HG03354 (cell line): ENCODE measurements around the gene UBXN10.

ENCODE experiments used
- ATAC-seq: cut with Tn5 transposase; IDR thresholded peaks from one replicate; pipeline ENCODE4 v1.9.1; 2021; ENCODE audit warnings: mild to moderate bottlenecking; ENCODE audit not compliant: unreplicated experiment, poor library complexity, severe bottlenecking

UBXN10 gene

DNA sequence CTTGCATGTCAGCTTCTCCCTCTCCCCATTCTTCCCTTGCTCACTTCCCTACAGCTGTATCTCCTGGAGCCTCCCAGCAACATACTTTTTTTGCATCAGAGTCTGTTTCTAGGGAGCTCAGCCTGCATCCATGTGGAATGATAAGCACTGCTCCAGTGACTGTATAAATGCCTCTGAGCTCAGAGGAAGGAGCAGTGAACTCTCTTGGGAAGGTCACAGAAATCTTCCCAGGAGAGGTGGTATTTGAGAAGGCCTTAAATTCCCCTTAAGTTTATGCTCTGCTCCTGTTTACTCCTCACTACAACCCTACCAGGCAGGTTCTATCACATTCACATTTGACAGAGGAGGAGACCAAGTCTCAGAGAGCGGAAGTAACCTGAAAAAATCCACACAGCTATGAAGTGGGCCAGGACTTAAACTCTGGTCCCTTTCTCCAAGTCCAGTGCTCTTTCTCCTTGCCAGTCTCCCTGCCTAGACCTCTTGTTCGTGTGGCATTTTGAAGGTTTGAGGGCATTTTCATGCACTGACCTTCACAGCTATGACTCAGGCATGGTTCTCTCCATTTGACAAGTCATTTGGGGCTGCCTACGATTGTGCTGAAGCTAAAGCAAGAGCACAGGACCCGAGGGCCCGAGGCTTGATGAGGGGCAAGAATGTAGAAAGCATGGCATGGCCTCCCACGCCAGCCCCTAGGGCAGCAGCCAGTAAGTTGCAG is 5.6 kb upstream of the UBXN10 start:
- ATAC-seq, result no peak

DNA sequence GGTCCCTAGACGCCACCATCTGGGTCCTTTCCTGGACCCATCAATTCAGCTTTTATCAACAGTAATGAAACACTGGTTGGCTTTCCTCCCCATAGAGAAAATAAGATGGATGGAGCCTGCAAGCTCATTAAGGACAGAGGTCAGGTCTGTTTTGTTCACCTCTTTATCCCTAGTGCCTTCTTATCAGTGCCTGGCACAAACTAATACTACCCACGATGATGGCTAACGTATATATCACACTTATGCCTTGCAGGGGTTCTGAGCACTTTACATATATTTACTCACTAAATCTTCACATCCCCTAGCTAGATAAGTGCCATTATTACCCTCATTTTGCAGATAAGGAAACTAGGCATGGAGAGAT is 5.1 kb upstream of the UBXN10 start:
- no peak for ATAC-seq

DNA sequence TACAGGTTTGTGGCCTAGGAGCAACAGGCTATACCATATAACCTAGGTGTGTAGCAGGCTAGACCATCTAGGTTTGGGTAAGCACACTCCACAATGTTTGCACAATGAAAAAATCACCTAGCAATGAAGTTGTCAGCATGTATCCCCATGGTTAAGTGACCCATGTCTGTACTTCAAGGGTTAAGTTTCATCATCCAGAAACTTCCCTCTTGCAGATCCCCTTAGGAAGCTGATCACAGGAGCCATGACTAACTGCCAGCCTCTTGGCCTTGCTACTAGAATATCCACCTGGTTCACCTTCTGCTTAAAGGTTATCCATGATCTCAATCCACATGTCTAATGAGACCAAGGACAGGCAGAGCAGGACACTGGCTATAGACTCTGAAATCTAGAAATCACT is 3.5 kb upstream of the UBXN10 start:
- no peak for ATAC-seq

DNA sequence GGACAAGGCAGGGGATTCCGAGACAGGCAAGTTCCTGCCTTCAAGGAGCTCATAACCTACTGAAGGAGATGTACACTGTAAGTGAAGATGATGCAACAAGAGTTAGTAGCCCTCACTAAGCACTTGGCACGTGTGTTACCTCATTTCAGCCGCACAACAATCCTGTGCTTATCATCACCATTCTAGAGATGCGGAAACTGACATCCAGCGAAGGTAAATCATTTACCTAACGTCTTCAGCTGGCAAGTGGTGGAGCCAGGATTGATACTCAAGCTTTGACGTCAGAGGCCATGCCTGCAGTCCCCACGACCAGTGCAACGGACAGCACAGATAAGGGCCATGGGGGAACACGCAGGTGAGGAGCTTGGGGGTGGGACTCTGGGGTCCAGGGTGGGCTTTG is 2.9 kb upstream of the UBXN10 start:
- no peak for ATAC-seq

DNA sequence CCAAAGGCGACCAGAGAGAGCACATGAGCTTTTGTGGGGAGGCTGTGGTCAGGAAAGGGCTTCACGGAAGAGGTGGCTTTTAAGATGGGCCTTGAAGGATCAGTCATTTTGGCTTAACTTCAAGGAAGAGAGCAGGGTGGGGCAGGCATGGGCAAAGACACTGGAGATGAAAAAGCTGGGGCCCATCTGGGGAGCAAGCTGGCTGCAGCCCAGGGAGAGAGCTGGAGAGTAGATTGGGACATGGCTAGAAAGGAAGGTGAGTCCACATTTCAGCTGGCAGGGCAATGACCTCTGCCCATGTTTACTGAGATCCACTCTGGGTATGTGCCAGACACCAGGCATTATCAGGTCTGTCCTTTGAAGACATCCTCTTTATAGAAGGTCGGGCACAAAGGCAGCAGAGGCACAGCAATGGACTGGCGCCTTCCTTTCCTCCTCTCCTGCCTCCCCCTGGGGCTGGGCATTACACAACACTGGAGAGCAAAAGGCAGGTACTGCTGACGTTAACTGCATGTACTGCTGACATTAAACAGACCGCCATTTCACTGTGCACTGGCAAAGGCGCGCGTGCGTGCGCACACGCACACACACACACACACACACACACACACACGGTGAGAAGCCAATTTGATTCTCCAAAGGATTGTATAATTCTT is 2.2 kb upstream of the UBXN10 start:
- ATAC-seq, result no peak

DNA sequence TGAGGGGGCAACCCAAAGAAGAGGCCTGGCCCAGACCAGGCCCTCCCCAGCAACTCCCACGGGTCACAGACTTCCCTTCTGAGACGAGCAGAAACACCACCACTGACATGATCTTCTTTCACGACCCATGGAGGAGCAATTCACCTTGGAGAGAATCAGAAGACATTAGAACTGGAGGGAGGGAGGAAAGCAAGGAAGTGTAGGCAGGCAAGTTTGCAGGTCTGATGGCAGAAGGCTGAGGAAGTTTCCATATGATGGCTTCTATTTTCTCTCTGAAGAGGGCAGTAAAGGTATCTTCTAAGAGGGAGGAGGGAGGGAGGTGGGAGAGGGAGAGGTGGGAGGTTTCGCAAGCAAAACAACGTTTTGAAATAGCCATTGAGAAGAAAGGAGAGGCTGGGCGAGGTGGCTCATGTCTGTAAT is 1.4 kb upstream of the UBXN10 start:
- no peak for ATAC-seq

DNA sequence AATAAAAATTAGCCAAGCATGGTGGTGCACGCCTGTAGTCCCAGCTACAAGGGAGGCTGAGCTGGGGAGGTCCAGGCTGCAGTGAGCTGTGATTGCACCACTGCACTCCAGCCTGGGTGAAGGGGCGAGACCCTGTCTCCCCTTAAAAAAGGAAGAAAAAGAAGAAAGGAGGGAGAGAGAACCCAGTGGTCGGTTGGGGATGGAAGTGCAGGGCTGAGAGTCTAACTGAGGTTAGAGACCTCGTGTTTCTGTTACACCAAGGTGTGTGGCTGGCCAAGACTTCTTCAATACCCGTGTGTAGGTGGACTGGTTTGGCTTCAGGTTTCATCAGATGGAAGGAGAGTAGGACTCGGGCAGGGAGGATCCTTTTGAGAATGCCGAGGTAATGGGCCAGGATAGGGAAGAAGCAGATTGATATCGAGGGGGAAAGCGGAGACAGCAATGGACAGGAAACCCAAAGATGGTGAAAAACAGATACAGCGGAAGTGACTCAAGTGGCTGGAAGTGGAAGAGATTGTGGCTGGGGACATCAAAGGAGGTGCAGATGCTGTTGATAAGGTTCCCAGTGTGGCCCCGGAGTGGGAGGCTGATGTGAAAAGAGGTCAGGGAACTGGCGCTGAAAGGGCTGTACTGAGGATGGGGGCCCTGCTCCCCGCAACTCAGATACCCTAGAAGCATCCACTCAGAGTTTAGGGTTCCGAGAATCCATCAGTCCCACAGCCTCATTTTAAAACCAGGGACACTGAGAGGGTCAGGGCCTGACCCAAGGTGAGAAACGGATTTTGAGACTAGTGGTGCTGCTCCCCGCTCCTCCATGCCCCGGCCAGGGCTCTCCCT is 681 bp upstream of the UBXN10 start:
- ATAC-seq, result no peak

DNA sequence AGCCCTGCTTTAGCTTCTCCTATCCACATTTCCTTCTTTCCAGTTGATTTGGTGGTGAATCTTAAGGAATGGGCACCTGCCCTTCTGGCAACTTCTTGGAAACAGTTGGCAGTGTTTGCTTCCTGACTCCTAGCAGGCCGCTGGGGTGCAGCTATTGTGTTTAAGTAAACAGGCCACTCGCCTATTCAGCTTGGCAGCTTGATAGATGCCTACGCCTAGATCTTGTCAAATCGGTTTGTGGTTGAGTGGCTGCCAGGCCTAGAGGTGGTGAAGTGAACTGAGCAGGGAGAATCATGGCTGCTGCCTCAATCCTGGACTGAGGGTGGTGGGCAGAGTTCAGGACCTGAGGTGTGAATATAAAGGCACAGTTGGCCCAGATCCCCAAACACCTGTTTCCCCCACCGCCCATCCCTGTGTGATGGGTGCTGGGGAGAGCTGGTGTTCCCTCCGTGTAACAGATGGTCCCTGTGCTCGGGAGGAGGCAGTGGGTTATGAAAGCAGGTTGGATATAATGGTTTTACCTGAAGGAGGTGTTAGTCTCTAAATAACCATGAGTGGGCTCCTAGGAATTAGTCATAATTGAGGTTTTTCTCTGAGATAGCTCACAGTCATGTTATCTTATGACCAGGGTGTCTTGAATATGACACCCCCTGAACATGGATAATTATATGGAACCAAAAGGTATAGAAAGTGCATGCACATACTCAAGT is 1.4 kb downstream of the UBXN10 start:
- ATAC-seq, result no peak

DNA sequence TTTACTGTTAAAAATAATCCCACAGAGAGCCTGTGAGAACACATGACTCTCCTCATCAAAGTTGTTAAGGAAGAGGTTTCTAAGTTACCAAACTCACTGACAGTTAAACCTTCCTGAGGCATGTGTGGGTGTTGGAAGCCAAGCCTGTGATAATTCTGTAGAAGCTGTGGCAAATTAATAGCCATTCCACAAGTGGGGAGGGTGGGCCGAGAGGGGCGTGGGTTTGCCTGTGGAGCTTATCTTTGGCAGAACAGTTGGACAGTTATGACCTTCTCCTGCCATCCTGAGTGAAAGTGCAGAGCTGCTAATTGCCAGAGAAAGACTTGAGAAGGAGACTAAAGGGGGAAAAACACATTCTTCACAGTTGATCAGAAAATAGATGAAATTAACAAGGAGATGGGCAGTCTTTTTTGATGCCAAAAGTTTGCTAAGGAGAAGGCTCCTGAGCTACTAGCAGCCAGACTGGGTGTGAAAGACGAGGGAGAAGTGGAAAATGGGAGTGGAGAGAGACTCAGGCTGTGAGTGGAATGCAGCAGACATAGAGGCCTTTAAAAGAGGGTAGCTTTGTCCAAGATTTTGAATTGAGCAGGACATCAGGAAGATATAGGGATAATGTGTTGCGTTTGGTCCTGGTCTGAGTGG is 2.0 kb downstream of the UBXN10 start:
- no peak for ATAC-seq

DNA sequence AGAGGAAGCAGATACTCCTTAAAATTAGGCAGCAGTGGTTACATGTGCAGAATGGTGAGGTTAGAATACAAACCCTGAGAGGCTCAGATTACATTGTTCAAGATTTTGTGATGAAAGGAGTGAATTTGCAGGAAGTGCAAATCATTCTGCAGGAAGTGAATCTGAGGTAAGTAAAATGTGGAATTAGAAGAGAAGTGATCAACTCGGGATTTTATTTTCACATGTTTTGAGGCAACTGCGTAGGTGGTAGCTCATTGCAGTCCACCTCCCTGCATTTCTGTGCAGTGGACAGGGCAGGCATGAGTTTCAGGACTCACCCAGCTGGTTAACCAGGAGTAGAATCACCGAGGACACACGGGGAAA is 2.5 kb downstream of the UBXN10 start:
- no peak for ATAC-seq

DNA sequence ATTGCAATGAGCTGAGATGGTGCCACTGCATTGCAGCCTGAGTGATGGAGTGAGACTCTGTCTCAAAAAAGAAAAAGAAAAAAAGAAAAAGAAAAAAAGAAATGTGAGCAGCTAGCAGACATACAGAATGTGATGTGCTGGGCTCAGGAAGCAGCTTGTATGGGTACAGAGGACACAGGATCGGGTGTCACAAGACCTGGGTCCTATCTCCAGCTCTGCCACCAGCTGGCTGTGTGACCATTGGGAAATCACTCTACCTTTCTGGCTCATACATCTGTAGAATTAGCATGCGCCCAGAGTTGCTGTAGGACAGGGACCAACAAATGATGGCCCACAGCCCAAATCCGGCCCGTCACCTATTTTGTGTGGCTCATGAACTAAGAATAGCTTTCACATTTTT is 3.8 kb downstream of the UBXN10 start:
- ATAC-seq, result no peak

DNA sequence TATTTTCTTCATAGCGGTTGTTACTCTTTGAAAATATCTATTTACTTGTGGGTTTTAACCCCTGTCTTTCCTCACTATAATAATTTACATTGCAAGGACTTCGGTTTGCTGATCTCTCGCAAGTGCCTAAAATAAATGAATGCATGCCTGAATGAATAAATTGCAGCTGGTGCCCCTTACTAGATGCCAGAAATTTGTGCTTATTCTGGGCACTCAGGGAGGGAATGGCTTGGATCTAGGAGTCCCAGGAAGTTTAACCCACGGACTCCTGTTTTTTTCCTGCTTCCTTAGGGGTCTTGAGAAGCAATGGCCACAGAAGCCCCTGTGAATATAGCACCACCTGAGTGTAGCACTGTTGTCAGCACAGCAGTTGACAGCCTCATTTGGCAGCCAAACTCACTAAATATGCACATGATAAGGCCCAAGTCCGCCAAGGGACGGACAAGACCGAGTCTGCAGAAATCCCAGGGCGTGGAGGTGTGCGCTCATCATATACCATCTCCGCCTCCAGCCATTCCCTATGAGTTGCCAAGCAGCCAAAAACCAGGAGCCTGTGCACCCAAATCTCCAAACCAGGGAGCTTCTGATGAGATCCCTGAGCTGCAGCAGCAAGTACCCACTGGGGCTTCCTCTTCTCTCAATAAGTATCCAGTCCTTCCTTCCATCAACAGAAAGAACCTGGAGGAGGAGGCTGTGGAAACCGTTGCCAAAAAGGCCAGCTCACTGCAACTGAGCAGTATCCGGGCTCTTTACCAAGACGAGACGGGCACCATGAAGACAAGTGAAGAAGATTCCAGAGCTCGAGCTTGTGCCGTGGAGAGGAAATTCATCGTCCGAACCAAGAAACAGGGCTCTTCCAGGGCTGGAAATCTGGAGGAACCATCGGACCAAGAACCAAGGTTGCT is 4.6 kb downstream of the UBXN10 start:
- ATAC-seq, result no peak

DNA sequence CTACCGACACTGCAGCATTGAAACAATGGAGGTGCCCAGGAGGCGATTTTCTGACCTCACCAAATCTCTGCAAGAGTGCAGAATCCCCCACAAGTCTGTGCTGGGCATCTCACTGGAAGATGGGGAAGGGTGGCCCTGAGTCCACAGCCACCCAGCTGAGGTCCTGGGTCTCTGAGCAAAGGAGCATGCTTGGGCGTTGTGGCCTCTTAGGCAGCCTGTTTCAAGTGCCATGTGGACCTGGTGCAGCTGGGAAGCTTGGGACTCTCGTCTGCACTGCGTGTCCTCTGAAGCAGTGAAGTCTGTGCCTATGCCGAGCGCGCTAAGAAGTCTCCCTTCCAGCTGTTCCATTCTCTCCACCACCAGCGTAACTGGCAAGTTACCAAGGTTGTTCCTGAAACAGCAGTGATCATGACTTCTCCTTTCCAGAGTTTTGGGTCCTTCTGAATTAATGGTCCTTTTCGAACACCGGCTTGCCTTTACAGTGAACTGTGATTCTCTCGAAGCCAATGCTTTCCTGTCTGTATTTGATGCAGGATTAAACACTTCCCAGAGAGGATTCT is 5.5 kb downstream of the UBXN10 start:
- ATAC-seq, result no peak

DNA sequence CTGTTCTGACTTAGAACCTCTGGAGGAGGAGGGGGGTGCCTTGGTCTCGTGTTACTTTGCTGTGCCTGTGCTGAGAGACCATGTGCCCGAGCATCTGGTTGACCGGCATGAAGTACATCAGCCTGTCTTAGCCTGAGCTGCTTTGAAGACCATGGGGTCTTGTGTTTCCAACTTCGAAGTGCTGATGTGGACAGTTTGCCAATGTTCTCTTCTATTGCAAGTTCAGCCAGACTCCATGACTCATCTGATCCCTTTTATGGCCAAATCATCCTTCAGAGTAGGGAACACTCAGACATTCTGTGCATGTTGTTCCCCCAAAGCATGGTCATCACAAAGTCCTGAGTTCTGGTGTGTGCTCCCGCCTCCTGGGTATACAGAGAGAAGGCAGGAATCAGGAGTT is 6.5 kb downstream of the UBXN10 start:
- ATAC-seq, result no peak

DNA sequence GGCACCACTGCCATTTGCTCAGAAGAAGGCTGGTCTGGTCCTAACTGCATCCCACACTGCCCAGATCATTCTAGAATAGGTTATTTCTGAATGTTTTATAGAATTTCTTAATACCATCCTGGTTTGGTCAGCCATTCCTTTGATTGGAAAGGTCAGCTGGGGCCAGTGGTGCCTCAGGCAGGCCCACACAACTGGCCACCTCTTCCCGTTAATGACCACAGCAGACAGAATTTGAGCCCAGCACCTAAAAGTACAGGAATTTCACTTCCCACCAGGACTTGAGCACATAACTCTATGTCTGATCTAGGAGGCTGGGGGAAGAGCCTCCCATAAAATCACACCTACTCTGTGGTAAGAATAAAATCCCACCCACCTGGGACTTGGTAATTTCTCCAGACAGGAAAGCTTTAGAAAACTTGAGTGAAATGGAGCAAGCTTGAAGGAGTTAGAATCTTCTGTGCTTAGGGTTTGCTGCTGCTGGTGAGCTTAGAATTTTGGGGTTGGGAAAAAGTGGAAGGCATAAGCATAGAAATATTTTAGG is 7.0 kb downstream of the UBXN10 start:
- no peak for ATAC-seq

DNA sequence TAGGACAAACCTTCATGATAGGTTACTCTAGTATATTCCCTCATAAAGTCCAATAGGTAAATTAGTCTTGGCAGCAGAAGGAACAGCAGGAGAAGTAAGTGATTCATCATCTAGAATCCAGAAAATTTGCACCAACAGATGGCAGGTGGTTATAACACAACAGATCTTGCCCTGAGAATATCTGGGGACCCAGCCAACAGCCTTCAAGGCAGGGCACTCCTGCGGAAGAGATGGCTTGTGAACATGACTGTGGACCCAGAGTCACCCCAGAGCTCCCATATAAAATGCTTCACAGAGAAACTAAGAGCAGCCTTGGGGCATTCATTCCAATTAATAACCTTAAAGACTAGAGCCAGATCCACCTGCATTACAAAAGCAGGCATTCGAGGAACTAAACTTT is 8.3 kb downstream of the UBXN10 start:
- no peak for ATAC-seq

DNA sequence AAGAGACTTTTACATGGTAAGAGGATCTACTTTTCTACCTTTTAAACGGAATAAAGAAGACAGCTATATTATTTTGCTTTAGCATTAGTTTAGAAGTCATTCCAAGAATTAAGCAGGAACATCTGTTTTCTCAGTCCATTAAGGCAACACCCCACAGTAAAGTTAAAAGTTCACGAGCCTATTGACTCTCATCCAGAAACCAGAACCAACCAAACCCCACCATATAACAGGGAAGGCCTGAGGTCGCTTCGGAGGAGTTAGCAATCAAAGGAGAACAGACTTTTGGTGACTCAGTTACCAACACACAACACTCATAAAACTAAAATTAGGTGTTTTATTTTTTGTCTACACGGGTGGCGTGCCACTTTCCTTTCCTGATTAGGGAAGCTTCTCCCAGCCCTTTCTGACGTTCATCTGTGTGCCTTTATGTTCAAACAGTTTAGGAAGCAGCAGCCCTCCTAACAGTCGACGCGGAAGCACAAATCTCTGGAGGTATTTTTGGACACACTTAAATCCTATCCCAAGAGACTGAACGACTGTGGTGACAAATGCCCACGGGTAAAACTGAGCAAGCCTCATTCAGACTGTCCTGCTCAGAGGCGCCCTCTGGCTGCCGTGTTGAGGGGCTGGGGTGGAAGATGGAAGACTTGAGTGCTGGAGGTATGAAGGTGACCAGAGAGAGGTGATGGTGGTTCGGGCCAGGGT is 9.0 kb downstream of the UBXN10 start:
- no peak for ATAC-seq

DNA sequence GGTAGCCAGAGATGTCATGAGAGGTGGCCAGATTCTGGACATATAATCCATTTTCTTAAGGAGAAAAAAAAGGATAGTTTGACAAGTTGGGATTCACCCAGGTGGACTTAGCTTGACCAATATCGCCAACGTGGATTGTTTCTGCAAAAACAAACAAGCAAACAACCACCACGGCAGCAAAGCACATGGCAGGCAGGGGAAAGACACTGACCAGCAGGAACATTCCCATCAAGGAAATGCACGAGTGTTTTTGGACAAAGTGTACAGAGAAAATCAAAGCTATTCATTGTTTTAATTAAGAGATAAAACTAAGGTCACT is 9.5 kb downstream of the UBXN10 start:
- ATAC-seq, result no peak
